ENCODE measurements around the gene RRAGD.

RRAGD gene

GRCh38 chr6:89375427-89376267 lies 36.4 kb downstream of the RRAGD start:
- peak; percentile 35 for DNase-seq (ENCODE audit: low read depth)

- DNase-seq (ENCODE audit: low read depth), result no peak
Observed at GRCh38 chr6:89372506-89372901, 39.6 kb downstream of the RRAGD start.

GRCh38 chr6:89371849-89372505 lies 40.1 kb downstream of the RRAGD start:
- DNase-seq (ENCODE audit: low read depth), result peak; percentile 62

GRCh38 chr6:89368999-89369398 lies 43.1 kb downstream of the RRAGD start:
- no peak for DNase-seq (ENCODE audit: low read depth)

- peak; percentile 10 for DNase-seq (ENCODE audit: low read depth)
Observed at GRCh38 chr6:89368107-89368506, 44.0 kb downstream of the RRAGD start.

- DNase-seq (ENCODE audit: low read depth), result no peak
Observed at GRCh38 chr6:89364586-89364985, 47.5 kb downstream of the RRAGD start.

GRCh38 chr6:89361171-89361570 lies 50.9 kb downstream of the RRAGD start:
- no peak for DNase-seq (ENCODE audit: low read depth)

- no peak for DNase-seq (ENCODE audit: low read depth)
Observed at GRCh38 chr6:89360415-89360999, 51.6 kb downstream of the RRAGD start.

GRCh38 chr6:89359561-89359960 lies 52.5 kb downstream of the RRAGD start:
- no peak for DNase-seq (ENCODE audit: low read depth)

- DNase-seq (ENCODE audit: low read depth), result no peak
Observed at GRCh38 chr6:89357390-89357789, 54.7 kb downstream of the RRAGD start.

GRCh38 chr6:89356642-89357170 lies 55.4 kb downstream of the RRAGD start:
- no peak for DNase-seq (ENCODE audit: low read depth)

- DNase-seq (ENCODE audit: low read depth), result no peak
Observed at GRCh38 chr6:89355511-89356194, 56.4 kb downstream of the RRAGD start.

- DNase-seq (ENCODE audit: low read depth), result no peak
Observed at GRCh38 chr6:89353702-89354392, 58.2 kb downstream of the RRAGD start.

- DNase-seq (ENCODE audit: low read depth), result no peak
Observed at GRCh38 chr6:89353118-89353556, 58.9 kb downstream of the RRAGD start.

GRCh38 chr6:89352278-89353117 lies 59.6 kb downstream of the RRAGD start, which contains the start of gene UBE2J1:
Gene UBE2J1 (minus strand): TSS chr6:89352722. CDS start chr6:89352569, 153 bp downstream.
- DNase-seq (ENCODE audit: low read depth), result peak; percentile 65

GRCh38 chr6:89351671-89352277 lies 60.3 kb downstream of the RRAGD start:
- DNase-seq (ENCODE audit: low read depth), result no peak

GRCh38 chr6:89350281-89350966 lies 61.6 kb downstream of the RRAGD start:
- DNase-seq (ENCODE audit: low read depth), result no peak

GRCh38 chr6:89348372-89348771 lies 63.7 kb downstream of the RRAGD start:
- DNase-seq (ENCODE audit: low read depth), result no peak

GRCh38 chr6:89347825-89348224 lies 64.2 kb downstream of the RRAGD start:
- no peak for DNase-seq (ENCODE audit: low read depth)

Measured in activated T-helper 9 cell treated with anti-CD3 and anti-CD28 coated beads, Interleukin-2, amount 50 U/mL, for 16 hours (primary cell).